HG02588 (cell line): ENCODE results near the gene KRT83.
"Not testable (repeated sequence)": the region's sequence is repeated elsewhere in the genome, so short reads cannot be mapped to it uniquely, and the experiment has no call there.

ENCODE experiments used
- ATAC-seq: cut with Tn5 transposase; IDR thresholded peaks from one replicate; pipeline ENCODE4 v1.9.1; 2021; ENCODE audit warnings: mild to moderate bottlenecking, moderate library complexity; ENCODE audit not compliant: unreplicated experiment

The KRT83 gene

GRCh38 chr12:52290483-52291134 is 30.6 kb downstream of the KRT83 start:
- not testable (repeated sequence) for ATAC-seq

- ATAC-seq: peak; percentile 90
Observed at GRCh38 chr12:52287816-52288805, 33.1 kb downstream of the KRT83 start.

GRCh38 chr12:52286857-52287785 is 34.1 kb downstream of the KRT83 start:
- not testable (repeated sequence) for ATAC-seq

GRCh38 chr12:52285851-52286530 is 35.2 kb downstream of the KRT83 start:
- ATAC-seq: no peak

GRCh38 chr12:52285172-52285745 is 35.9 kb downstream of the KRT83 start:
- no peak for ATAC-seq

- no peak for ATAC-seq
Observed at GRCh38 chr12:52284562-52285171, 36.5 kb downstream of the KRT83 start.

- ATAC-seq: no peak
Observed at GRCh38 chr12:52280796-52281560, 40.2 kb downstream of the KRT83 start.

GRCh38 chr12:52280319-52280795 is 40.8 kb downstream of the KRT83 start:
- ATAC-seq: no peak

- no peak for ATAC-seq
Observed at GRCh38 chr12:52279422-52280318, 41.5 kb downstream of the KRT83 start.

- peak; percentile 74 for ATAC-seq
Observed at GRCh38 chr12:52278575-52279421, 42.4 kb downstream of the KRT83 start.

GRCh38 chr12:52277486-52278245 is 43.5 kb downstream of the KRT83 start:
- ATAC-seq: no peak

- ATAC-seq: no peak
Observed at GRCh38 chr12:52275686-52276085, 45.5 kb downstream of the KRT83 start.

GRCh38 chr12:52274521-52275120 is 46.6 kb downstream of the KRT83 start, which contains the start of gene KRT86:
KRT86 (plus strand) TSS chr12:52274645; CDS start chr12:52301917, 27,272 bp downstream.
- no peak for ATAC-seq

- ATAC-seq: no peak
Observed at GRCh38 chr12:52271158-52271557, 50.0 kb downstream of the KRT83 start.

GRCh38 chr12:52270541-52271070 is 50.6 kb downstream of the KRT83 start:
- ATAC-seq: no peak
